KMS-11 (cell line): ENCODE results near the gene IL19.

ENCODE experiments used
- H2AFZ ChIP-seq: fragments of 200-600 bp; sonication (generic); 2 replicates; pipeline ENCODE4 v1.6.1; 2016; ENCODE audit warnings: antibody characterized with exemption, mixed run types, low read depth
- H3K27ac ChIP-seq: fragments of 200-600 bp; sonication (generic); 2 replicates; pipeline ENCODE4 v1.6.1; 2016; ENCODE audit warnings: mild to moderate bottlenecking, mixed run types
- H3K27me3 ChIP-seq: fragments of 200-600 bp; sonication (generic); 2 replicates; pipeline ENCODE4 v1.6.1; 2017; ENCODE audit warnings: mild to moderate bottlenecking, low read depth, mixed run types, moderate library complexity; ENCODE audit not compliant: insufficient read depth
- H3K36me3 ChIP-seq: fragments of 200-600 bp; sonication (generic); 2 replicates; pipeline ENCODE4 v1.6.1; 2017; ENCODE audit warnings: mild to moderate bottlenecking, mixed run types; ENCODE audit not compliant: insufficient read depth
- H3K4me1 ChIP-seq: fragments of 200-600 bp; sonication (generic); 2 replicates; pipeline ENCODE4 v1.6.1; 2016; ENCODE audit warnings: mild to moderate bottlenecking, low read depth, mixed run types; ENCODE audit not compliant: poor library complexity, severe bottlenecking
- H3K4me2 ChIP-seq: fragments of 200-600 bp; sonication (generic); 2 replicates; pipeline ENCODE4 v1.7.0; 2016; ENCODE audit warnings: mild to moderate bottlenecking, mixed run types
- H3K4me3 ChIP-seq: fragments of 200-600 bp; sonication (generic); IDR thresholded peaks from 2 replicates; pipeline ENCODE4 v1.6.1; 2017; ENCODE audit warnings: low read depth, low read length, mixed read lengths; ENCODE audit not compliant: insufficient read depth
- H3K79me2 ChIP-seq: fragments of 200-600 bp; sonication (generic); 2 replicates; pipeline ENCODE4 v1.6.1; 2016; ENCODE audit warnings: low read depth, mixed run types; ENCODE audit not compliant: insufficient read depth
- H3K9ac ChIP-seq: fragments of 200-600 bp; sonication (generic); 2 replicates; pipeline ENCODE4 v1.6.1; 2016; ENCODE audit warnings: mild to moderate bottlenecking, mixed run types
- H4K20me1 ChIP-seq: fragments of 200-600 bp; sonication (generic); 2 replicates; pipeline ENCODE4 v1.6.1; 2016; ENCODE audit warnings: mild to moderate bottlenecking, mixed run types; ENCODE audit not compliant: insufficient read depth
- CTCF ChIP-seq: fragments of 200-600 bp; sonication (generic); conservative IDR thresholded peaks from 2 replicates; pipeline ENCODE4 v1.6.1; 2017; ENCODE audit warnings: low read depth, mild to moderate bottlenecking, antibody characterized with exemption, low read length, moderate library complexity, mixed read lengths

Gene IL19

GRCh38 chr1:206729050-206729449 lies 41.5 kb upstream of the IL19 start:
- H3K79me2 ChIP-seq: no peaks in the 10 kb centered on the region

GRCh38 chr1:206729507-206729906 lies 41.1 kb upstream of the IL19 start:
- H3K27ac ChIP-seq: no peak overlapping the region
- H4K20me1 ChIP-seq: no peaks in the 10 kb centered on the region
- no peaks in the 10 kb centered on the region for H3K27me3 ChIP-seq
- no peak overlapping the region for H3K9ac ChIP-seq
- H3K4me3 ChIP-seq: no peak overlapping the region
- no peak overlapping the region for H2AFZ ChIP-seq
- no peaks in the 10 kb centered on the region for H3K79me2 ChIP-seq
- H3K36me3 ChIP-seq: no peaks in the 10 kb centered on the region
- H3K4me2 ChIP-seq: no peak overlapping the region
- TF ChIP-seq CTCF: no peak
- H3K4me1 ChIP-seq: peaks cover 21% of the 10 kb centered on the region

More at GRCh38 chr1:206729050-206729449, 41.5 kb upstream of the IL19 start:
- no peak overlapping the region for H3K9ac ChIP-seq
- no peak overlapping the region for H2AFZ ChIP-seq
- no peaks in the 10 kb centered on the region for H3K36me3 ChIP-seq
- H3K4me2 ChIP-seq: no peak overlapping the region
- H4K20me1 ChIP-seq: no peaks in the 10 kb centered on the region
- no peak overlapping the region for H3K27ac ChIP-seq
- H3K4me1 ChIP-seq: peaks cover 17% of the 10 kb centered on the region
- no peaks in the 10 kb centered on the region for H3K27me3 ChIP-seq
- TF ChIP-seq CTCF: no peak
- H3K4me3 ChIP-seq: no peak overlapping the region

GRCh38 chr1:206732508-206732907 lies 38.1 kb upstream of the IL19 start:
- Histone ChIP-seq H3K79me2 (no peaks in the 10 kb centered on the region), H3K36me3 (no peaks in the 10 kb centered on the region), H4K20me1 (no peaks in the 10 kb centered on the region), H3K4me1 (peaks cover 34% of the 10 kb centered on the region), H3K4me2 (no peak overlapping the region), H2AFZ (no peak overlapping the region), H3K4me3 (no peak overlapping the region), H3K27me3 (no peaks in the 10 kb centered on the region), H3K9ac (no peak overlapping the region), H3K27ac (no peak overlapping the region)
- no peak for TF ChIP-seq CTCF

GRCh38 chr1:206732992-206733391 lies 37.6 kb upstream of the IL19 start:
- H3K27me3 ChIP-seq: no peaks in the 10 kb centered on the region
- no peak overlapping the region for H3K27ac ChIP-seq
- H3K36me3 ChIP-seq: no peaks in the 10 kb centered on the region
- peaks cover 39% of the 10 kb centered on the region for H3K4me1 ChIP-seq
- H3K79me2 ChIP-seq: no peaks in the 10 kb centered on the region
- no peaks in the 10 kb centered on the region for H4K20me1 ChIP-seq
- H3K9ac ChIP-seq: no peak overlapping the region
- H3K4me2 ChIP-seq: no peak overlapping the region
- no peak overlapping the region for H2AFZ ChIP-seq
- no peak overlapping the region for H3K4me3 ChIP-seq
- no peak for TF ChIP-seq CTCF
